Measurements from ENCODE around the gene USP12.

DNA sequence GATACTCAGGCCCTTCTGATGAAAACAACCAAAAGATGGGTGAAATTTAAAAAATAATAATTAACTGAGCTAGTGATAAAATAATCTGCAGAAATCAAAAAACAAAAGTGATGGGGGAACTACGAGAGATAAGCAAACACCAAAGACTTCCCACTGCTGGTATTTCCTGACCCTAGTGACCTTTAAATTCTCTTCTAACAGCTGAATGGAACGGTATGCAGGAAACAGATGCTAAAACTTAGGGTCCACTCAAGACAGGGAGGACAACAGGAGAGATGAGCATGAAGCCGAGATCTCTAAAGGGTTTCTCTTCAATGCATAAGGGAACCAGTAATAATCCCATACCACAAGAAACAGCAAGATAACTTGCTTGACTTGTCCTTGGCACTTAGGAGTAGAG, 50.8 kb downstream of the USP12 start:
- TF ChIP-seq, protein P1, sequence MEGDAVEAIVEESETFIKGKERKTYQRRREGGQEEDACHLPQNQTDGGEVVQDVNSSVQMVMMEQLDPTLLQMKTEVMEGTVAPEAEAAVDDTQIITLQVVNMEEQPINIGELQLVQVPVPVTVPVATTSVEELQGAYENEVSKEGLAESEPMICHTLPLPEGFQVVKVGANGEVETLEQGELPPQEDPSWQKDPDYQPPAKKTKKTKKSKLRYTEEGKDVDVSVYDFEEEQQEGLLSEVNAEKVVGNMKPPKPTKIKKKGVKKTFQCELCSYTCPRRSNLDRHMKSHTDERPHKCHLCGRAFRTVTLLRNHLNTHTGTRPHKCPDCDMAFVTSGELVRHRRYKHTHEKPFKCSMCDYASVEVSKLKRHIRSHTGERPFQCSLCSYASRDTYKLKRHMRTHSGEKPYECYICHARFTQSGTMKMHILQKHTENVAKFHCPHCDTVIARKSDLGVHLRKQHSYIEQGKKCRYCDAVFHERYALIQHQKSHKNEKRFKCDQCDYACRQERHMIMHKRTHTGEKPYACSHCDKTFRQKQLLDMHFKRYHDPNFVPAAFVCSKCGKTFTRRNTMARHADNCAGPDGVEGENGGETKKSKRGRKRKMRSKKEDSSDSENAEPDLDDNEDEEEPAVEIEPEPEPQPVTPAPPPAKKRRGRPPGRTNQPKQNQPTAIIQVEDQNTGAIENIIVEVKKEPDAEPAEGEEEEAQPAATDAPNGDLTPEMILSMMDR (IDR thresholded peaks at IDR 0.05; ENCODE audit: low read depth, low read length, missing input control), result no peak
- TF ChIP-seq SP1 (IDR thresholded peaks at IDR 0.05) (no peak), FOXA1 (IDR thresholded peaks at IDR 0.05) (no peak), NR2F2 (IDR thresholded peaks at IDR 0.05) (peak; percentile 34), TAF1 (conservative IDR thresholded peaks at IDR 0.05) (no peak), JUND (IDR thresholded peaks at IDR 0.05) (no peak), FOXA2 (IDR thresholded peaks at IDR 0.05) (no peak)
- TF ChIP-seq, protein P2, sequence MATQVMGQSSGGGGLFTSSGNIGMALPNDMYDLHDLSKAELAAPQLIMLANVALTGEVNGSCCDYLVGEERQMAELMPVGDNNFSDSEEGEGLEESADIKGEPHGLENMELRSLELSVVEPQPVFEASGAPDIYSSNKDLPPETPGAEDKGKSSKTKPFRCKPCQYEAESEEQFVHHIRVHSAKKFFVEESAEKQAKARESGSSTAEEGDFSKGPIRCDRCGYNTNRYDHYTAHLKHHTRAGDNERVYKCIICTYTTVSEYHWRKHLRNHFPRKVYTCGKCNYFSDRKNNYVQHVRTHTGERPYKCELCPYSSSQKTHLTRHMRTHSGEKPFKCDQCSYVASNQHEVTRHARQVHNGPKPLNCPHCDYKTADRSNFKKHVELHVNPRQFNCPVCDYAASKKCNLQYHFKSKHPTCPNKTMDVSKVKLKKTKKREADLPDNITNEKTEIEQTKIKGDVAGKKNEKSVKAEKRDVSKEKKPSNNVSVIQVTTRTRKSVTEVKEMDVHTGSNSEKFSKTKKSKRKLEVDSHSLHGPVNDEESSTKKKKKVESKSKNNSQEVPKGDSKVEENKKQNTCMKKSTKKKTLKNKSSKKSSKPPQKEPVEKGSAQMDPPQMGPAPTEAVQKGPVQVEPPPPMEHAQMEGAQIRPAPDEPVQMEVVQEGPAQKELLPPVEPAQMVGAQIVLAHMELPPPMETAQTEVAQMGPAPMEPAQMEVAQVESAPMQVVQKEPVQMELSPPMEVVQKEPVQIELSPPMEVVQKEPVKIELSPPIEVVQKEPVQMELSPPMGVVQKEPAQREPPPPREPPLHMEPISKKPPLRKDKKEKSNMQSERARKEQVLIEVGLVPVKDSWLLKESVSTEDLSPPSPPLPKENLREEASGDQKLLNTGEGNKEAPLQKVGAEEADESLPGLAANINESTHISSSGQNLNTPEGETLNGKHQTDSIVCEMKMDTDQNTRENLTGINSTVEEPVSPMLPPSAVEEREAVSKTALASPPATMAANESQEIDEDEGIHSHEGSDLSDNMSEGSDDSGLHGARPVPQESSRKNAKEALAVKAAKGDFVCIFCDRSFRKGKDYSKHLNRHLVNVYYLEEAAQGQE (IDR thresholded peaks at IDR 0.05), result no peak
- TF ChIP-seq, protein P3, sequence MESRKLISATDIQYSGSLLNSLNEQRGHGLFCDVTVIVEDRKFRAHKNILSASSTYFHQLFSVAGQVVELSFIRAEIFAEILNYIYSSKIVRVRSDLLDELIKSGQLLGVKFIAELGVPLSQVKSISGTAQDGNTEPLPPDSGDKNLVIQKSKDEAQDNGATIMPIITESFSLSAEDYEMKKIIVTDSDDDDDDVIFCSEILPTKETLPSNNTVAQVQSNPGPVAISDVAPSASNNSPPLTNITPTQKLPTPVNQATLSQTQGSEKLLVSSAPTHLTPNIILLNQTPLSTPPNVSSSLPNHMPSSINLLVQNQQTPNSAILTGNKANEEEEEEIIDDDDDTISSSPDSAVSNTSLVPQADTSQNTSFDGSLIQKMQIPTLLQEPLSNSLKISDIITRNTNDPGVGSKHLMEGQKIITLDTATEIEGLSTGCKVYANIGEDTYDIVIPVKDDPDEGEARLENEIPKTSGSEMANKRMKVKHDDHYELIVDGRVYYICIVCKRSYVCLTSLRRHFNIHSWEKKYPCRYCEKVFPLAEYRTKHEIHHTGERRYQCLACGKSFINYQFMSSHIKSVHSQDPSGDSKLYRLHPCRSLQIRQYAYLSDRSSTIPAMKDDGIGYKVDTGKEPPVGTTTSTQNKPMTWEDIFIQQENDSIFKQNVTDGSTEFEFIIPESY (IDR thresholded peaks at IDR 0.05), result no peak

Measured in liver (tissue), 3 donors.